HG02623 (cell line): ENCODE results near the gene NMNAT3.

Experiments
- ATAC-seq: cut with Tn5 transposase; IDR thresholded peaks from one replicate; pipeline ENCODE4 v1.9.1; 2021; ENCODE audit warnings: moderate library complexity; ENCODE audit not compliant: unreplicated experiment

Gene NMNAT3

GRCh38 chr3:139552632-139553365 lies 125.0 kb downstream of the NMNAT3 start:
- no peak for ATAC-seq

GRCh38 chr3:139548801-139549200 lies 129.0 kb downstream of the NMNAT3 start:
- ATAC-seq, result no peak

GRCh38 chr3:139547666-139548065 lies 130.1 kb downstream of the NMNAT3 start:
- ATAC-seq, result no peak

- ATAC-seq, result no peak
These were observed 131.0 kb downstream of the NMNAT3 start for GRCh38 chr3:139546772-139547171.

- ATAC-seq, result no peak
These were observed 136.1 kb downstream of the NMNAT3 start for GRCh38 chr3:139541532-139542288.

- no peak for ATAC-seq
These were observed 136.9 kb downstream of the NMNAT3 start for GRCh38 chr3:139540651-139541531.

- ATAC-seq, result no peak
These were observed 139.0 kb downstream of the NMNAT3 start for GRCh38 chr3:139538733-139539132.

GRCh38 chr3:139537795-139538621 lies 139.8 kb downstream of the NMNAT3 start:
- no peak for ATAC-seq

GRCh38 chr3:139537361-139537760 lies 140.4 kb downstream of the NMNAT3 start:
- no peak for ATAC-seq

- ATAC-seq, result no peak
These were observed 142.5 kb downstream of the NMNAT3 start for GRCh38 chr3:139534992-139535879.

- ATAC-seq, result no peak
These were observed 143.3 kb downstream of the NMNAT3 start for GRCh38 chr3:139534455-139534812.

GRCh38 chr3:139533781-139534454 lies 143.9 kb downstream of the NMNAT3 start:
- no peak for ATAC-seq

GRCh38 chr3:139532976-139533375 lies 144.8 kb downstream of the NMNAT3 start:
- ATAC-seq, result no peak

- ATAC-seq, result no peak
These were observed 147.1 kb downstream of the NMNAT3 start for GRCh38 chr3:139530717-139531116.

GRCh38 chr3:139529662-139530061 lies 148.1 kb downstream of the NMNAT3 start:
- ATAC-seq, result no peak

- ATAC-seq, result no peak
These were observed 148.8 kb downstream of the NMNAT3 start for GRCh38 chr3:139528924-139529323.

GRCh38 chr3:139528281-139528680 lies 149.5 kb downstream of the NMNAT3 start:
- ATAC-seq, result no peak

GRCh38 chr3:139527265-139527664 lies 150.5 kb downstream of the NMNAT3 start:
- ATAC-seq, result no peak

- no peak for ATAC-seq
These were observed 151.6 kb downstream of the NMNAT3 start for GRCh38 chr3:139526146-139526545.
